Right atrium auricular region (tissue), 2 donors: Measurements from ENCODE around the gene ATG2A. TPM values are rescaled to one million over a fixed set of nuclear protein-coding genes. Genes with fewer than 3 reads are reported as not detected.
A peak's percentile ranks its signal among the peaks of the same experiment; 100 is the strongest.

Source experiments
- DNase-seq: peaks from one replicate; pipeline ENCODE4 v3.0.0-alpha.2; 2019; ENCODE audit warnings: low spot score
- H3K27ac ChIP-seq, 2 donors: fragments of 200-600 bp; sonication (generic); 1 replicate in 1 of 2; 2 replicates in 1 of 2; pipeline ENCODE4 v1.5.1; 2016 to 2019
- H3K27me3 ChIP-seq, 2 donors: fragments of 200-600 bp; sonication (generic); one replicate each; pipeline versions ENCODE4 v1.5.1 to v1.6.0; 2017 to 2019
- H3K36me3 ChIP-seq: fragments of 200-600 bp; sonication (generic); one replicate; pipeline ENCODE4 v1.5.1; 2016
- H3K4me1 ChIP-seq, 2 donors: fragments of 200-600 bp; sonication (generic); one replicate each; pipeline versions ENCODE4 v1.5.1 to v1.6.0; 2017 to 2019
- H3K4me3 ChIP-seq, 2 donors: fragments of 200-600 bp; sonication (generic); 1 replicate in 1 of 2; 2 replicates in 1 of 2; pipeline ENCODE4 v1.5.1; 2017 to 2019; ENCODE audit warnings: mild to moderate bottlenecking in 1 of 2, moderate library complexity in 1 of 2
- H3K9me3 ChIP-seq, 2 donors: fragments of 200-600 bp; sonication (generic); one replicate each; pipeline ENCODE4 v1.5.1; 2019
- CTCF ChIP-seq, 2 donors: fragments of 200-600 bp; sonication (generic); IDR thresholded peaks; one replicate each; pipeline ENCODE4 v1.5.1; 2019; ENCODE audit warnings: antibody characterized with exemption in 2 of 2
- total RNA-seq, 2 donors: library from RNA; depleted of rRNA; stranded (reverse); fragments of >200 nt; gene quantifications; one replicate each; pipeline ENCODE4 v1.1.0, GENCODE V29; 2016

ATG2A gene
- total RNA-seq, 2 donors from 2014 or later = 16.0 to 24.1 TPM

- Histone ChIP-seq H3K36me3 (peaks cover 32% of the 10 kb centered on the region), H3K27me3 (no peaks in the 10 kb centered on the region), H3K4me3 (peak overlapping the region; percentile 84 to 87), H3K27ac (peak overlapping the region; percentile 89 to 90), H3K4me1 (peaks cover 0 to 84% of the 10 kb centered on the region in 2 donors), H3K9me3 (no peaks in the 10 kb centered on the region)
- no peak for TF ChIP-seq CTCF (IDR thresholded peaks at IDR 0.05)
- no peak for DNase-seq
Measured at GRCh38 chr11:64875369-64876228, 41.4 kb downstream of the ATG2A start.

GRCh38 chr11:64874308-64875240, 42.4 kb downstream of the ATG2A start:
- Histone ChIP-seq H3K27me3 (no peaks in the 10 kb centered on the region), H3K4me3 (peak overlapping the region in 1 of 2 donors; percentile 84), H3K36me3 (peaks cover 32% of the 10 kb centered on the region), H3K9me3 (no peaks in the 10 kb centered on the region), H3K4me1 (peaks cover 0 to 84% of the 10 kb centered on the region in 2 donors), H3K27ac (peak overlapping the region; percentile 28 to 32)
- DNase-seq = no peak
- no peak for TF ChIP-seq CTCF (IDR thresholded peaks at IDR 0.05)

GRCh38 chr11:64872790-64873488, 44.1 kb downstream of the ATG2A start:
- no peak for TF ChIP-seq CTCF (IDR thresholded peaks at IDR 0.05)
- H3K27ac ChIP-seq = no peak overlapping the region
- H3K9me3 ChIP-seq = no peaks in the 10 kb centered on the region
- no peaks in the 10 kb centered on the region for H3K27me3 ChIP-seq
- no peak overlapping the region for H3K4me3 ChIP-seq
- H3K36me3 ChIP-seq = peaks cover 35% of the 10 kb centered on the region
- no peak for DNase-seq
- peaks cover 0 to 93% of the 10 kb centered on the region in 2 donors for H3K4me1 ChIP-seq

- Histone ChIP-seq H3K27ac (peak overlapping the region; percentile 79 to 80), H3K4me1 (peaks cover 0 to 91% of the 10 kb centered on the region in 2 donors), H3K36me3 (peaks cover 37% of the 10 kb centered on the region), H3K9me3 (no peaks in the 10 kb centered on the region), H3K4me3 (peak overlapping the region in 1 of 2 donors; percentile 19), H3K27me3 (no peaks in the 10 kb centered on the region)
- no peak for TF ChIP-seq CTCF (IDR thresholded peaks at IDR 0.05)
- no peak for DNase-seq
Measured at GRCh38 chr11:64871492-64871891, 45.5 kb downstream of the ATG2A start.

GRCh38 chr11:64870893-64871466, 46.0 kb downstream of the ATG2A start:
- Histone ChIP-seq H3K9me3 (no peaks in the 10 kb centered on the region), H3K36me3 (peaks cover 37% of the 10 kb centered on the region), H3K27ac (peak overlapping the region; percentile 79 to 80), H3K4me1 (peaks cover 0 to 90% of the 10 kb centered on the region in 2 donors), H3K4me3 (peak overlapping the region in 1 of 2 donors; percentile 19), H3K27me3 (no peaks in the 10 kb centered on the region)
- TF ChIP-seq CTCF (IDR thresholded peaks at IDR 0.05) = no peak
- DNase-seq = no peak
